Thyroid gland (tissue), 4 donors: Measurements from ENCODE around the gene MARCHF2.

Source experiments
- POLR2A ChIP-seq, 2 donors: fragments of 450-650 bp; IDR thresholded peaks; one replicate each; pipeline ENCODE4 v1.6.1; 2017; ENCODE audit warnings: antibody characterized with exemption in 2 of 2, mild to moderate bottlenecking in 2 of 2, moderate library complexity in 1 of 2
- TF ChIP-seq, protein P1 (sequence below), 6 experiments: fragments of 200-600 bp in 3 of 6; fragments of 450-650 bp in 3 of 6; sonication (generic) in 3 of 6; IDR thresholded peaks; one replicate each; pipeline ENCODE4 v1.5.1; 2016 to 2019; ENCODE audit warnings: antibody characterized with exemption in 6 of 6, mild to moderate bottlenecking in 2 of 6, inconsistent platforms in 1 of 6, moderate library complexity in 1 of 6

DNA sequence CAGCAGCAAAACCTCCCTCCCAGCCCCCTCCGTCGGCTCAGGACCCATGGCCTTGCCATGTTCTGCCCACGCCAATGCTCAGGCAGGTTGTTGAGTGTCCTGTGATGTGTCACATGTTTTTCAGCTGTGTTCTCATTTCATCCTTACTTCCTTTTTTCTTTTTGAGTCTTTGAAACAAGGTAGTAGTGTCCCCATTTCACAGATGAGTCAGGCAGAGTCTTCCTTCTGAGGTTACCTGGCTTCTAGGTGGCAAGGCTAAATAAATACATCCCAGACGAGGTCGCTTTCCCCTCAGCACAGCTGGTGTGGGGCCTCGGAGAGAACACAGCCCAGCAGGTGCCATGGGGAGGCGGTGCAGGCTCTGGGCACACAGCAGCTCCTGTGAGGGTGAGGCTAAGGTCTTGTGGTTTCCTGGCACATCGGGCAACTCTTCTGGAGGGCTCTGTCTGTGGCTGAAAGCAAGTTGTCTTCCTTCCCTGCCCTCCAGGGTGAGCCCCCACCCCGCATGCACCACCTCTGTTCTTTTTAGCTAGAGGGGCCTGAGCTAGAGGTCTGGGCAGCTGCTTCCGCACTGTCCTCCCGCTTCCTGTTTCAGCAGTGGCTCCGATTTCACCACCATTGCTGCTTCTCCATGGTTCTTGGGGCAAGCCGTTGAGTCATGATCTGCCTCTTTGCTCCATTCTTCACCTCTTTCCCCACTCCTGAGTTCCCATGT, 74.2 kb downstream of the MARCHF2 start:
- TF ChIP-seq, protein P1, sequence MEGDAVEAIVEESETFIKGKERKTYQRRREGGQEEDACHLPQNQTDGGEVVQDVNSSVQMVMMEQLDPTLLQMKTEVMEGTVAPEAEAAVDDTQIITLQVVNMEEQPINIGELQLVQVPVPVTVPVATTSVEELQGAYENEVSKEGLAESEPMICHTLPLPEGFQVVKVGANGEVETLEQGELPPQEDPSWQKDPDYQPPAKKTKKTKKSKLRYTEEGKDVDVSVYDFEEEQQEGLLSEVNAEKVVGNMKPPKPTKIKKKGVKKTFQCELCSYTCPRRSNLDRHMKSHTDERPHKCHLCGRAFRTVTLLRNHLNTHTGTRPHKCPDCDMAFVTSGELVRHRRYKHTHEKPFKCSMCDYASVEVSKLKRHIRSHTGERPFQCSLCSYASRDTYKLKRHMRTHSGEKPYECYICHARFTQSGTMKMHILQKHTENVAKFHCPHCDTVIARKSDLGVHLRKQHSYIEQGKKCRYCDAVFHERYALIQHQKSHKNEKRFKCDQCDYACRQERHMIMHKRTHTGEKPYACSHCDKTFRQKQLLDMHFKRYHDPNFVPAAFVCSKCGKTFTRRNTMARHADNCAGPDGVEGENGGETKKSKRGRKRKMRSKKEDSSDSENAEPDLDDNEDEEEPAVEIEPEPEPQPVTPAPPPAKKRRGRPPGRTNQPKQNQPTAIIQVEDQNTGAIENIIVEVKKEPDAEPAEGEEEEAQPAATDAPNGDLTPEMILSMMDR (IDR thresholded peaks at IDR 0.05), result no peak
- TF ChIP-seq POLR2A (IDR thresholded peaks at IDR 0.05), result no peak
